ENCODE results near the gene PRDM13. TPM values are rescaled to one million over a fixed set of nuclear protein-coding genes. Genes with fewer than 3 reads are reported as not detected.

PRDM13 gene
- total RNA-seq, 1 donor from 2014 or later = not detected

DNA sequence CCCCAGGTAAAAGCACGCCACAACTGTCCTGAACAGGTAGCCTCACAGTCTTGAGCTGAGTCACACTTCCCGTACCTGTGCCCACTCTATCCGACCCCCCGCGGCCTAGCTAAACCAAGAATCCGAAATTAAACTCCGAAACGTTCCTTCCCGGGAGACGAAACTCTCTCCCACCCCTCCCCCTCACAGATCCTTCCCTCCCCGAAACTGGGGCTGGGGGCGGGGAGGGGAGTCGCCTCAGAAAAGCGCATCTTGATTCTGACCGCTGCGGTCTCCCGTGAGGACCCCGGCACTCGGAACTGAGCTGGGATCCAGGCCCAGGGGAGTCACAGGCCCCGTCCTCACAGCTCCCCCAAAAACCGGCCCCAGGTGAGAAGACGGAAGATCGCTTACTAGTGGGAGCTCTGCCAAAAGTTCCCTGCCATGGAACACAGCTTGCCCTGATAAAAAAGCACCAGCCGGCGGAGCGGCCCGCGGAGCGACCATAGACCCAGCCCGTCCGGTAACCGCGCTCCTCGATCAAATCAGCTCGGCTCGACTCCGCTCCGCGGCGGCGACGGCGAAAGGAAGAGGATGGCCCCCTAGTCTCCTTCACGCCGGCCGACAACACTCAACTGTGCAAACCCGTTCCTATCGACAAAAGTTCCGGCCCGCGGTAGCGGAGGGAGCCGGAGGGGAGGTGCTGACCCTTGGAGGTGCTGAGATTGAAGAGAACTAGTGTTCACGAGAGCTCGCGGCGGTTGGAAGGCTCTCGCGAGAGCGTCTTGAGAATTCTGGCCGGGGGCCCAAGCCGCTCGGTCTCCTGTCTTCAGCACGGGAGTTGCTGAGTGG is 38.3 kb upstream of the PRDM13 start, which contains the start of gene CCNC:
CCNC (minus strand) TSS at position 558 of the 831 bp plus-strand sequence; CDS start at position 425, 133 bp downstream.
- ChIA-PET POLR2A (interaction anchor here (1.0 to 2.3 kb wide), 13 partner anchors 9 to 175 kb away, joined by 3 to 38 read pairs (median 12); partner anchors contain the start of genes COQ3, PNISR and USP45), CTCF (interaction anchor here (1.3 to 1.4 kb wide), 3 partner anchors 21 to 178 kb away, joined by 3 to 4 read pairs (median 4); no protein-coding TSS in a partner anchor)
- peak within 1 kb of the TSS; percentile 99 for H3K4me3 Mint-ChIP-seq
- H3K36me3 Mint-ChIP-seq (ENCODE audit: low read depth) = peaks cover 11% of the 10 kb centered on the region
- peak; percentile 82 for DNase-seq
- intact Hi-C loops (cut with micrococcal nuclease) = loop anchor here (1.0 to 5.0 kb wide), 8 partner anchors 11 to 621 kb away; partner anchors contain the start of genes FBXL4, PNISR and USP45
- peaks cover 2% of the 10 kb centered on the region for H3K9me3 Mint-ChIP-seq
- no peaks in the 10 kb centered on the region for H3K27me3 Mint-ChIP-seq
- peak within 1 kb of the TSS; percentile 93 for H3K27ac Mint-ChIP-seq
- peaks cover 32% of the 10 kb centered on the region for H3K4me1 Mint-ChIP-seq
- ATAC-seq (ENCODE audit: low read depth) = peak; percentile 96
- TF ChIP-seq, protein P1, sequence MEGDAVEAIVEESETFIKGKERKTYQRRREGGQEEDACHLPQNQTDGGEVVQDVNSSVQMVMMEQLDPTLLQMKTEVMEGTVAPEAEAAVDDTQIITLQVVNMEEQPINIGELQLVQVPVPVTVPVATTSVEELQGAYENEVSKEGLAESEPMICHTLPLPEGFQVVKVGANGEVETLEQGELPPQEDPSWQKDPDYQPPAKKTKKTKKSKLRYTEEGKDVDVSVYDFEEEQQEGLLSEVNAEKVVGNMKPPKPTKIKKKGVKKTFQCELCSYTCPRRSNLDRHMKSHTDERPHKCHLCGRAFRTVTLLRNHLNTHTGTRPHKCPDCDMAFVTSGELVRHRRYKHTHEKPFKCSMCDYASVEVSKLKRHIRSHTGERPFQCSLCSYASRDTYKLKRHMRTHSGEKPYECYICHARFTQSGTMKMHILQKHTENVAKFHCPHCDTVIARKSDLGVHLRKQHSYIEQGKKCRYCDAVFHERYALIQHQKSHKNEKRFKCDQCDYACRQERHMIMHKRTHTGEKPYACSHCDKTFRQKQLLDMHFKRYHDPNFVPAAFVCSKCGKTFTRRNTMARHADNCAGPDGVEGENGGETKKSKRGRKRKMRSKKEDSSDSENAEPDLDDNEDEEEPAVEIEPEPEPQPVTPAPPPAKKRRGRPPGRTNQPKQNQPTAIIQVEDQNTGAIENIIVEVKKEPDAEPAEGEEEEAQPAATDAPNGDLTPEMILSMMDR (IDR thresholded peaks at IDR 0.05) = no peak

DNA sequence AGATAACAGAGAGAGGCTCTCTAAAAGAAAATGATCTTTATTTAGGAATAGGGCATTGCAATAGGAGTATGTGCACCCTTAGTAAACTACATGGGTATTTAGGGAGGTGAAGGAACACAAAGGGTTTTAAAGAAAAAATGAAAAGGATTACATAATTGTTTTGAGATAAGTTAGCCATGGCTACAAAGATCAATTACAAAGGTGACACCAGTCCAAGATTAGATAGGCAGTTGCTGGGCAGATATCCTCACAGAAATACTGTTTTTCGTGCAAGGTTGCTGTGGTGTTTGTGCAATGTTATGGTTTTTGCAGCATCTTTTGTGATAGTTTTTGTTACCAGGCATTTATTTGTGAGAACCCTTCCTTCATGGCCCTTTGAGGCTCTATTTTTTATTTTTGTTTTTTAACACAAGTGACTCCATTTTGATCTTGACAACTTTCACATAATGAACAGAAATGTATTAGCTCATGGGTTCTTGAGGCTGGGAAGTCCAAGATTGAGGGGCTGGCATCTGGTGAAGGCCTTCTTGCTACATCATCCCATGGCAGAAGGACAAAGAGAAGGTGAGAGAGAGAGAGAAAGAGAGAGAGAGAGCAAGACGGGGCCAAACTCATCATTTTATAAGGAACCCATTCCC is 32.5 kb upstream of the PRDM13 start:
- Mint-ChIP-seq H3K4me1 (no peaks in the 10 kb centered on the region), H3K36me3 (ENCODE audit: low read depth) (no peaks in the 10 kb centered on the region), H3K4me3 (no peak overlapping the region), H3K27me3 (no peaks in the 10 kb centered on the region), H3K9me3 (peaks cover 2% of the 10 kb centered on the region), H3K27ac (no peak overlapping the region)
- ChIA-PET CTCF (interaction anchor here (0.7 kb wide), 1 partner anchor 172 kb away, joined by 3 read pairs; no protein-coding TSS in a partner anchor), POLR2A (no interaction called here)
- intact Hi-C loops (cut with micrococcal nuclease) = no loop called here
- ATAC-seq (ENCODE audit: low read depth) = no peak
- TF ChIP-seq, protein P1 (IDR thresholded peaks at IDR 0.05) = no peak
- DNase-seq = no peak

DNA sequence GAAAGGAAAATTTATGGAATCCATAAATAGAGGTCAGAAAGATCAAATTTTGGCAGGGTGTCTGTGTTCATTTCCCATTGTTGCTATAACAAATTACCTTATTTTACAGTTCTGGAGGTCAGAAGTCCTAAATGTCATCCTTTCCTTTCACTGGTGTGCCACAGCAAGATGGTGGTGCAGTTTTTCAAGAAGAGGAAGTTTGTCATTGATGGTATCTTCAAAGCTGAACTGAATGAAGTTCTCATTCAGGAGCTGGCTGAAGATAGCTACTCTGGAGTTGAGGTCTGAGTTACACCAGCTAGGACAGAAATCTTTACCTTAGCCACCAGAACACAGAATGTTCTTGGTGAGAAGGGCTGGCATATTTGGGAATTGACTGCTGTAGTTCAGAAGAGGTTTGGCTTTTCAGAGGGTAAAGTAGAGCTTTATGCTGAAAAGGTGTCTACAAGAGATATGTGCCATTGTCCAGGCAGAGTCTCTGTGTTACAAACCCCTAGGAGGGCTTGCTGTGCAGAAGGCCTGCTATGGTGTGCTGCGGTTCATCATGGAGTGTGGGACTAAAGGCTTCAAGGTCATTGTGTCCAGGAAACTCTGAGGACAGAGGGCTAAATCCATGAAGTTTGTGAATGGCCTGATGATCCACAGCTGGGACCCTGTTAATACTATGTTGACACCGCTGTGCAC is 30.9 kb upstream of the PRDM13 start:
- DNase-seq = no peak
- ChIA-PET POLR2A (no interaction called here), CTCF (no interaction called here)
- no peaks in the 10 kb centered on the region for H3K4me1 Mint-ChIP-seq
- H3K4me3 Mint-ChIP-seq = no peak overlapping the region
- H3K27ac Mint-ChIP-seq = no peak overlapping the region
- intact Hi-C loops (cut with micrococcal nuclease) = no loop called here
- no peak for ATAC-seq (ENCODE audit: low read depth)
- H3K9me3 Mint-ChIP-seq = no peaks in the 10 kb centered on the region
- H3K27me3 Mint-ChIP-seq = peaks cover 4% of the 10 kb centered on the region
- H3K36me3 Mint-ChIP-seq (ENCODE audit: low read depth) = no peaks in the 10 kb centered on the region
- TF ChIP-seq, protein P1 (IDR thresholded peaks at IDR 0.05) = no peak

DNA sequence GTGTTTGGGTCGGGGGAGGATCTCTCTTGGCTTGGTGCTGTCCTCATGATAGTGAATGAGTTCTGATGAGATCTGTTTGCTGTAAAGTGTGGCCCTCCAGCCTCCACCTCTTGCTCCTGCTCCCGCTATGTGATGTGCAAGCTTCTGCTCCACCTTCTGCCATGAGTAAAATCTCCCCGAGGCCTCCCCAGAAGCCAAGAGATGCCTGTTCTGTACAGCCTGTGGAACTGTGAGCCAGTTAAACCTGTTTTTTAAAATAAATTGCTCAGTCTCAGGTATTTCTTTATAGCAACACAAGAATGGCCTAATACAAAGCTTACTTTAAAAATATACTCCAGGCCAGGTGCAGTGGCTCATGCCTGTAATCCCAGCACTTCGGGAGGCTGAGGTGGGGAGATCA is 26.9 kb upstream of the PRDM13 start:
- TF ChIP-seq, protein P1 (IDR thresholded peaks at IDR 0.05) = no peak
- Mint-ChIP-seq H3K27ac (no peak overlapping the region), H3K9me3 (no peaks in the 10 kb centered on the region), H3K27me3 (peaks cover 12% of the 10 kb centered on the region), H3K4me3 (no peak overlapping the region), H3K36me3 (ENCODE audit: low read depth) (no peaks in the 10 kb centered on the region), H3K4me1 (no peaks in the 10 kb centered on the region)
- ATAC-seq (ENCODE audit: low read depth) (no peak), DNase-seq (no peak)
- POLR2A ChIA-PET = no interaction called here
- CTCF ChIA-PET = no interaction called here
- intact Hi-C loops (cut with micrococcal nuclease) = no loop called here
